Astrocyte (in vitro differentiated cells and primary cell): ENCODE data around the gene CDH23. TPM values are rescaled to one million over a fixed set of nuclear protein-coding genes. Genes with fewer than 3 reads are reported as not detected.

ENCODE experiments used
- DNase-seq: peaks from one replicate; pipeline ENCODE4 v3.0.0-alpha.2; 2010; ENCODE audit warnings: low read depth
- FAIRE-seq: peaks from 2 replicates; lab custom pipeline; 2011; peaks lifted over from hg19 to GRCh38; lab: Jason Lieb, UNC
- H2AFZ ChIP-seq: 2 replicates; pipeline ENCODE4 v1.6.0; 2012; ENCODE audit warnings: low read depth, low read length, inconsistent platforms
- H3K27ac ChIP-seq: 2 replicates; pipeline ENCODE4 v1.5.1; 2011; ENCODE audit warnings: low read depth, low read length, inconsistent platforms
- H3K27me3 ChIP-seq: 2 replicates; pipeline ENCODE4 v1.6.0; 2011; ENCODE audit warnings: low read length, inconsistent platforms; ENCODE audit not compliant: insufficient read depth
- H3K36me3 ChIP-seq: 2 replicates; pipeline ENCODE4 v1.5.1; 2011; ENCODE audit warnings: low read length, inconsistent platforms; ENCODE audit not compliant: insufficient read depth
- H3K4me1 ChIP-seq: 2 replicates; pipeline ENCODE4 v1.5.1; 2011; ENCODE audit warnings: low read length, inconsistent platforms; ENCODE audit not compliant: insufficient read depth
- H3K4me2 ChIP-seq: 2 replicates; pipeline ENCODE4 v1.6.0; 2012; ENCODE audit warnings: low read length, inconsistent platforms
- H3K4me3 ChIP-seq: 2 replicates; pipeline ENCODE4 v1.5.1; 2011; ENCODE audit warnings: low read depth, mild to moderate bottlenecking, low read length, inconsistent platforms; ENCODE audit not compliant: insufficient read depth
- H3K79me2 ChIP-seq: 2 replicates; pipeline ENCODE4 v1.6.0; 2012; ENCODE audit warnings: mild to moderate bottlenecking, low read length, inconsistent platforms; ENCODE audit not compliant: insufficient read depth
- H3K9ac ChIP-seq: 2 replicates; pipeline ENCODE4 v1.6.0; 2012; ENCODE audit warnings: mild to moderate bottlenecking, low read length, inconsistent platforms
- H3K9me3 ChIP-seq: 2 replicates; pipeline ENCODE4 v1.5.1; 2012; ENCODE audit warnings: low read depth, mild to moderate bottlenecking, low read length, inconsistent platforms; ENCODE audit not compliant: insufficient read depth
- H4K20me1 ChIP-seq: 2 replicates; pipeline ENCODE4 v1.6.0; 2012; ENCODE audit warnings: low read length, inconsistent platforms; ENCODE audit not compliant: insufficient read depth
- H3K27ac Mint-ChIP-seq: one replicate; pipeline ENCODE4 v1.8.0; 2021; ENCODE audit warnings: mild to moderate bottlenecking, mixed read lengths; ENCODE audit not compliant: unreplicated experiment
- H3K27me3 Mint-ChIP-seq: one replicate; pipeline ENCODE4 v1.8.0; 2021; ENCODE audit warnings: low read depth, mixed read lengths; ENCODE audit not compliant: unreplicated experiment
- H3K36me3 Mint-ChIP-seq: one replicate; pipeline ENCODE4 v1.8.0; 2021; ENCODE audit warnings: low read depth, mixed read lengths; ENCODE audit not compliant: unreplicated experiment
- H3K4me1 Mint-ChIP-seq: one replicate; pipeline ENCODE4 v1.8.0; 2021; ENCODE audit warnings: low read depth, mixed read lengths; ENCODE audit not compliant: unreplicated experiment
- H3K4me3 Mint-ChIP-seq: one replicate; pipeline ENCODE4 v1.8.0; 2021; ENCODE audit warnings: mild to moderate bottlenecking, moderate library complexity, mixed read lengths; ENCODE audit not compliant: unreplicated experiment
- H3K9me3 Mint-ChIP-seq: one replicate; pipeline ENCODE4 v1.8.0; 2021; ENCODE audit warnings: mild to moderate bottlenecking, mixed read lengths; ENCODE audit not compliant: unreplicated experiment
- CTCF ChIP-seq: IDR thresholded peaks from 2 replicates; pipeline ENCODE4 v1.5.1; 2011; ENCODE audit warnings: low read depth, mild to moderate bottlenecking, inconsistent platforms, low read length, moderate library complexity; ENCODE audit not compliant: insufficient read depth
- EZH2 ChIP-seq: IDR thresholded peaks from 2 replicates; pipeline ENCODE4 v1.6.1; 2012; ENCODE audit warnings: mild to moderate bottlenecking, low read length, inconsistent platforms; ENCODE audit not compliant: insufficient read depth
- total RNA-seq: library from RNA; stranded (reverse); gene quantifications from 2 replicates; pipeline ENCODE4 v1.2.1, GENCODE V29; 2021

CDH23 gene
- total RNA-seq, 1 donor from 2014 or later = not detected

DNA sequence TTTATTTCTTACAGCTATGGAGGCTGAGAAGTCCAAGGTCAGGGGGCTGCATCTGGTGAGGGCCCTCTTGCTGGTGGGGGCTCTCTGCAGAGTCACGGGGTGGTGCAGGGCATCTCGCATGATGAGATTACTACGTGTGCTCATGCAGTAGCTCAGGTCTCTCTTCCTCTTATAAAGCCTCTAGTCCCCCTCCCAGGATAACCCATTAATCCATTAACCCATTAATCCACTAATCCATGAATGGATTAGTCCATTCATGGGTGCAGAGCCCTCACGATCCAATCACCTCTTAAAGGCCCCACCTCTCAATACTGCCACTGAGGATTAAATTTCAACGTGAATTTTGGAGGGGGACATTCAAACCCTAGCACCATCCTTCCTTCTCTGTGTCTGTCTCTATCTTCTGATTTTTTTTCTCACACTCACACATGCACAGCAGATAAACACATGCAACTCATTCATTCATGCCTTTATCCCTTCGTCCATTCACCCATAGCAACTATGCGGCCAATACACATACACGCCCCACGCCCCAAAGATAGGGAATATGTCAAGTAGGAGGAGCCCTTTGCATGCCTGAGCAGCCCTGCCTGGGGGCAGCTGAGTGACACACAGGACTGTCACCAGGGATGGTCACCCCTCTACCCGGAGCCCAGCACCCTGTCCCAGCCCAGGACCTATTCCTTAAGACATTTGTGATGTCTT is 236.3 kb downstream of the CDH23 start:
- TF ChIP-seq CTCF (no peak), EZH2 (no peak)
- H3K9me3 ChIP-seq = no peaks in the 10 kb centered on the region
- H3K79me2 ChIP-seq = no peaks in the 10 kb centered on the region
- H3K4me3 ChIP-seq = no peak overlapping the region
- DNase-seq (no peak), FAIRE-seq (no peak)
- no peaks in the 10 kb centered on the region for H3K36me3 Mint-ChIP-seq
- no peak overlapping the region for H3K4me2 ChIP-seq
- no peak overlapping the region for H3K4me3 Mint-ChIP-seq
- no peak overlapping the region for H3K27ac ChIP-seq
- no peaks in the 10 kb centered on the region for H3K9me3 Mint-ChIP-seq
- H3K9ac ChIP-seq = no peak overlapping the region
- H3K27ac Mint-ChIP-seq = no peak overlapping the region
- no peaks in the 10 kb centered on the region for H3K36me3 ChIP-seq
- peaks cover 31% of the 10 kb centered on the region for H3K27me3 ChIP-seq
- H2AFZ ChIP-seq = no peak overlapping the region
- H4K20me1 ChIP-seq = no peaks in the 10 kb centered on the region
- no peaks in the 10 kb centered on the region for H3K4me1 Mint-ChIP-seq
- no peaks in the 10 kb centered on the region for H3K4me1 ChIP-seq
- peaks cover 70% of the 10 kb centered on the region for H3K27me3 Mint-ChIP-seq

- Histone ChIP-seq H3K9me3 (no peaks in the 10 kb centered on the region), H3K9ac (no peak overlapping the region), H3K27ac (no peak overlapping the region), H3K4me2 (no peak overlapping the region), H3K36me3 (no peaks in the 10 kb centered on the region), H4K20me1 (no peaks in the 10 kb centered on the region), H3K79me2 (no peaks in the 10 kb centered on the region), H3K4me1 (no peaks in the 10 kb centered on the region), H3K4me3 (no peak overlapping the region), H2AFZ (no peak overlapping the region), H3K27me3 (peaks cover 31% of the 10 kb centered on the region)
- Mint-ChIP-seq H3K9me3 (no peaks in the 10 kb centered on the region), H3K4me1 (no peaks in the 10 kb centered on the region), H3K4me3 (no peak overlapping the region), H3K36me3 (no peaks in the 10 kb centered on the region), H3K27me3 (peaks cover 68% of the 10 kb centered on the region), H3K27ac (no peak overlapping the region)
- no peak for FAIRE-seq
- TF ChIP-seq EZH2 (no peak), CTCF (no peak)
- no peak for DNase-seq
Measured at GRCh38 chr10:71633920-71634319, 237.2 kb downstream of the CDH23 start.

- Mint-ChIP-seq H3K9me3 (no peaks in the 10 kb centered on the region), H3K36me3 (no peaks in the 10 kb centered on the region), H3K27me3 (peaks cover 66% of the 10 kb centered on the region), H3K4me3 (no peak overlapping the region), H3K27ac (no peak overlapping the region), H3K4me1 (no peaks in the 10 kb centered on the region)
- H3K36me3 ChIP-seq = no peaks in the 10 kb centered on the region
- H3K4me1 ChIP-seq = no peaks in the 10 kb centered on the region
- H3K27me3 ChIP-seq = peaks cover 27% of the 10 kb centered on the region
- DNase-seq (no peak), FAIRE-seq (no peak)
- no peaks in the 10 kb centered on the region for H3K9me3 ChIP-seq
- no peak overlapping the region for H3K4me3 ChIP-seq
- H3K4me2 ChIP-seq = no peak overlapping the region
- H3K27ac ChIP-seq = no peak overlapping the region
- TF ChIP-seq CTCF = no peak
- TF ChIP-seq EZH2 = no peak
- H3K79me2 ChIP-seq = no peaks in the 10 kb centered on the region
- no peak overlapping the region for H3K9ac ChIP-seq
- no peaks in the 10 kb centered on the region for H4K20me1 ChIP-seq
- H2AFZ ChIP-seq = no peak overlapping the region
Measured at GRCh38 chr10:71634531-71635164, 237.9 kb downstream of the CDH23 start.
